ENCODE measurements around the gene OR1M1.
"Not testable (repeated sequence)": the region's sequence is repeated elsewhere in the genome, so short reads cannot be mapped to it uniquely, and the experiment has no call there.

The OR1M1 gene

DNA sequence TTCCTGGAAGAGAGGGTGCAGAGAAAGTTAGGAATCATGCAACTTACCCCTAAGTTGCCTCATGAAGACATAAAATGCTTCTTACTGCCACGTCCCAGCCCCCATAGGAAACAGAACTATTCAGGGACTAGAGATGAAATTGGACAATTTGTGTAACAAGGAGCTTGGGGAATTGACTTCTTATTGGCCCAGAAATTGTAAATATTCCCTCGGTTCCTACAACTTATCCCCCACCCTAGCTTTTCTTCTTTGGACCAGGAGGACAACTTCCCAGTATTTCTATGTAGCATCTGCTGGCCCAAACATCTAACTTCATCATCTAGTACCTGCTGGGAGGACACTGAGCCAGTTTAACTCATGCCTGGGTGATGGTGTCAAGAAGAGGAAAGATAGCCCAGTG lies at the start of gene OR1M1:
TSS of gene OR1M1 (plus strand) at position 301 of the 400 bp plus-strand sequence. CDS start 6,184 bp downstream, outside the sequence.
- no peak for DNase-seq (ENCODE audit: low read depth)

DNA sequence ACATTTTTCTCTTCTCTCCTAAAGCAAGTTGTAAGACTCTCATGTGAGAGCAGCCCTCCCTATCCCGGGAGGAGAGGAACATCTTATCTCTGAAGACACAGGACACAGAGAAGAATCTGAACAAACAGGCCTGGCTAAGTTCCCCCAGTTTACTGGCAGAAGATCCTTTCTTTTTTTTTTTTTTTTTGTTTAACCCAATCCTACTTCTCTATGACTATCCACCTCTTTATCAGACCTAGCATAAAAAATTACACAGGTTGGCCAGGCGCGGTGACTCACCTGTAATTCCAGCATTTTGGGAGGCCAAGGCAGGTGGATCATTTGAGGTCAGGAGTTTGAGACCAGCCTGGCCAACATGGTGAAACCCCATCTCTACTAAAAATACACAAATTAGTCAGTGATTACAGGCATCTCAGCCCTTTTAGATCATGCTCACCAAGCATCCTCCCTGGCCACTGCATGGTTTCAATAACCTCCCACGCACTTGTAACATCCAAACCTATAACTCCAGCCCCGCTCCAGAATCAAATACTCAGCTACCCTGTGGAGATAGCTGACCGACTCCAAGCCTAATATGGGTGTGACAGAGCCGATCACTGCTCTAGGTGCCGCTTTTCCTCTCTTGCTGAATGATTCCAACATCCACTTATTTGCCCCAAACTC lies 49.3 kb upstream of the OR1M1 start:
- DNase-seq (ENCODE audit: low read depth) = no peak

GRCh38 chr19:9039728-9040127 lies 47.1 kb upstream of the OR1M1 start:
- no peak for DNase-seq (ENCODE audit: low read depth)

- DNase-seq (ENCODE audit: low read depth) = no peak
Observed at GRCh38 chr19:9040131-9040530, 46.7 kb upstream of the OR1M1 start.

GRCh38 chr19:9041023-9041422 lies 45.8 kb upstream of the OR1M1 start:
- DNase-seq (ENCODE audit: low read depth) = no peak

GRCh38 chr19:9043524-9043923 lies 43.3 kb upstream of the OR1M1 start:
- DNase-seq (ENCODE audit: low read depth) = no peak

- DNase-seq (ENCODE audit: low read depth) = no peak
Observed at GRCh38 chr19:9044449-9044848, 42.4 kb upstream of the OR1M1 start.

GRCh38 chr19:9046694-9047093 lies 40.2 kb upstream of the OR1M1 start:
- DNase-seq (ENCODE audit: low read depth) = no peak

- DNase-seq (ENCODE audit: low read depth) = no peak
Observed at GRCh38 chr19:9052894-9053293, 34.0 kb upstream of the OR1M1 start.

- DNase-seq (ENCODE audit: low read depth) = not testable (repeated sequence)
Observed at GRCh38 chr19:9053674-9054073, 33.2 kb upstream of the OR1M1 start.

DNA sequence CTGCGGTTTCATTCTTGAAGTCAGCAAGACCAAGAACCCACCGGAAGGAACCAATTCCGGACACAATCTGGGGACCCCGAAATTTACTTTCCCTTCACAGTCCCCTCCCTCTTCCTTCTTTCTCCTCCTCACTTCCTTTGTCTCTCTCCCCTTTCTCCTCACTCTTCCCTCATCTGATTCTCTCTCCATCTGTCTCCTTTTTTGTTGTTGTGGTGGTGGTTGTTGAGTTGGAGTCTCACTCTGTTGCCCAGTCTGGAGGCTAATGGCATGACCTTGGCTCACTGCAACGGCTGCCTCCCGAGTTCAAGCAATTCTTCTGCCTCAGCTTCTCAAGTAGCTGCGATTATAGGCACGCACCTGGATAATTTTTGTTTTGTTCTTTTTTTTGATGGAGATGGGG lies 32.7 kb upstream of the OR1M1 start:
- no peak for DNase-seq (ENCODE audit: low read depth)

- no peak for DNase-seq (ENCODE audit: low read depth)
Observed at GRCh38 chr19:9054765-9055164, 32.1 kb upstream of the OR1M1 start.

- DNase-seq (ENCODE audit: low read depth) = not testable (repeated sequence)
Observed at GRCh38 chr19:9056131-9056530, 30.7 kb upstream of the OR1M1 start.

GRCh38 chr19:9057505-9058258 lies 29.2 kb upstream of the OR1M1 start:
- DNase-seq (ENCODE audit: low read depth) = no peak

GRCh38 chr19:9058905-9059667 lies 27.8 kb upstream of the OR1M1 start:
- no peak for DNase-seq (ENCODE audit: low read depth)

DNA sequence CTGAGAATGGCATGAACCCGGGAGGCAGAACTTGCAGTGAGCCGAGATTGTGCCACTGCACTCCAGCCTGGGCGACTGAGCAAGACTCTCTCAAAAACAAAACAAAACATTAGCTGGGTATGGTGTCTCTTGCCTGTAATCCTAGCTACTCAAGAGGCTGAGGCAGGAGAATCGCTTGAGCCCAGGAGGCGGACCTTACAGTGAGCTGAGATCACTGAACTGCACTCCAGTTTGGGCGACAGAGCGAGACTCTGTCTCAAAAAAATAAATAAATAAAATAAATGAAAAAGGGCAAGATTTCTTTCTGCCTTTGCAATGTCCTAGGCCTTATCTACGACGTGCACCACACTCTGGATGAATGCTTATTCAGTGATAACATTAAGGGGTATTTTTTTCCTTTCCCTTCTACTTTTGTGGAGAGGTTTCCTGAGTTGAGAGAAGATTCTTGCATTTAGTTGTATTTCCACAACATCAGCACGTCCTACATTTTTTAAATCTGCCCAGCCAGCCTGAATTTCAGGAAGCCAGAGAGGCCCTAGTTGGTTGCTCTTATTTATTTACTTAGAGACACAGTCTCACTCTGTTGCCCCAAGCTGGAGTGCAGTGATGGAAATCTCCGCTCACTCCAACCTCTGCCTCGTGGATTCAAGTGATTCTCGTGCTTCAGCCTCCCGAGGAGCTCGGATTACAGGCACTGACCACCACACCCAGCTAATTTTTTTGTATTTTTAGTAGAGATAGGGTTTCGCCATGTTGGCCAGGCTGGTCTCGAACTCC lies 26.1 kb upstream of the OR1M1 start:
- DNase-seq (ENCODE audit: low read depth) = no peak

DNA sequence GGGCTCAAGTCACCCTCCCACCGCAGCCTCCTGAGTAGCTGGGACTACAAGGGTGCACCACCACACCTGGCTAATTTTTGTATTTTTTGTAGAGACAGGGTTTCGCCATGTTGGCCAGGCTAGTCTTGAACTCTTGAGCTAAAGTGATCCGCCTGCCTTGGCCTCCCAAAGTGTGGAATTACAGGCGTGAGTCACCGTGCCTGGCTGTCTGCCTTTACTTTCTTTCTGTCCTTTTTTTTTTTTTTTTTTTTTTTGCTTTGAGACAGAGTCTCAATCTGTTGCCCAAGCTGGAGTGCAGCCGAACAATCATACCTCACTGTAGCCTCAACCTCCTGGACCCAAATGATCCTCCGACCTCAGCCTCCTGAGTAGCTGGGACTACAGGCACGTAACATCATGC lies 25.0 kb upstream of the OR1M1 start:
- DNase-seq (ENCODE audit: low read depth) = no peak

GRCh38 chr19:9065457-9066014 lies 21.3 kb upstream of the OR1M1 start:
- DNase-seq (ENCODE audit: low read depth) = no peak

DNA sequence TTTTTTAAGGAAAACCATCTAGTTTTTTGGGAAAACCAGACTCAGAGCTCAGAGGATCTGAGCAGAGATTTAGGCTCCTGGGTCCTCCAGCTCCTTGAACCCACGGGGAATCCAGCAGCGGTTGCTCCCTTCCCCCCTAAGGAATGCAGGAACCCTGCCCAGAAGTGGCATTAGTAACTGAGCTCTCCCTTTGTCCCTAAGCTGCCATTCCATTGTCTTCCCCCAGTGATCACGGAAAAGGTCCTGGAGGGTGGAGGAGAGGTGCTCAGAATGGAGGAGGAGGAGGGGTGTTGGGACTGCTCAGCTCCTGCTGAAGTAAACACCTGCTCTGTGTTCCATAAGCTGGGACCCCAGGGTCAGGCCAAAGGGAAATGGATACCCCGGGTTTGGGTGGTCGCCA lies 16.8 kb upstream of the OR1M1 start:
- no peak for DNase-seq (ENCODE audit: low read depth)

GRCh38 chr19:9071720-9072119 lies 15.1 kb upstream of the OR1M1 start:
- not testable (repeated sequence) for DNase-seq (ENCODE audit: low read depth)

DNA sequence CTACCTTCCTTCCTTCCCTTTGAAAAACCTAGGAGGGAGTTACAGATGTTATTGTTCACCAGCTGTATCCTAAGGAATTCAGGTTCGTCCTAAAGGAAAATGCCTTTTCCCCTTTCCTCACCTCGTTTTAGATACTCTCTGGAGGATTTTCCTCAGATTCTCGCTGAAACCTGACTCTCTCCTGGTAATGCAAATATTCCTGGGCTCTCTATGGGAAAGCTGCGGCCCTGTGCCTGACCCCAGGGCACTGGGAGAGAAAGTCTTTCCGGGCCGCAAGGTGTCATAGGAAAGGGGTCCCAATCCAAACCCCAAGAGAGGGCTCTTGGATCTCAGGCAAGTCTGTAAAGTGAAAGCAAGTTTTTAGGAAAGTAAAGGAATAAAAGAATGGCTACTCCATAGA lies 13.1 kb upstream of the OR1M1 start:
- DNase-seq (ENCODE audit: low read depth) = no peak

All from non-pigmented ciliary epithelial cell (primary cell).